Retinal pigment epithelial cell (primary cell): ENCODE data around the gene STAB2.
A peak's percentile ranks its signal among the peaks of the same experiment; 100 is the strongest.

Experiments
- DNase-seq: peaks from one replicate; pipeline ENCODE4 v3.0.0-alpha.2; 2010; ENCODE audit warnings: low read depth
- H3K4me3 ChIP-seq: 2 replicates; pipeline ENCODE4 v1.5.1; 2011; ENCODE audit warnings: mild to moderate bottlenecking, low read length, control low read depth, moderate library complexity
- TF ChIP-seq, protein P1 (sequence below): conservative IDR thresholded peaks from 2 replicates; pipeline ENCODE4 v1.5.1; 2011; ENCODE audit warnings: low read depth, low read length, control low read depth, inconsistent platforms

STAB2 gene

GRCh38 chr12:103762473-103762872, 175.4 kb downstream of the STAB2 start:
- TF ChIP-seq, protein P1, sequence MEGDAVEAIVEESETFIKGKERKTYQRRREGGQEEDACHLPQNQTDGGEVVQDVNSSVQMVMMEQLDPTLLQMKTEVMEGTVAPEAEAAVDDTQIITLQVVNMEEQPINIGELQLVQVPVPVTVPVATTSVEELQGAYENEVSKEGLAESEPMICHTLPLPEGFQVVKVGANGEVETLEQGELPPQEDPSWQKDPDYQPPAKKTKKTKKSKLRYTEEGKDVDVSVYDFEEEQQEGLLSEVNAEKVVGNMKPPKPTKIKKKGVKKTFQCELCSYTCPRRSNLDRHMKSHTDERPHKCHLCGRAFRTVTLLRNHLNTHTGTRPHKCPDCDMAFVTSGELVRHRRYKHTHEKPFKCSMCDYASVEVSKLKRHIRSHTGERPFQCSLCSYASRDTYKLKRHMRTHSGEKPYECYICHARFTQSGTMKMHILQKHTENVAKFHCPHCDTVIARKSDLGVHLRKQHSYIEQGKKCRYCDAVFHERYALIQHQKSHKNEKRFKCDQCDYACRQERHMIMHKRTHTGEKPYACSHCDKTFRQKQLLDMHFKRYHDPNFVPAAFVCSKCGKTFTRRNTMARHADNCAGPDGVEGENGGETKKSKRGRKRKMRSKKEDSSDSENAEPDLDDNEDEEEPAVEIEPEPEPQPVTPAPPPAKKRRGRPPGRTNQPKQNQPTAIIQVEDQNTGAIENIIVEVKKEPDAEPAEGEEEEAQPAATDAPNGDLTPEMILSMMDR = no peak

DNA sequence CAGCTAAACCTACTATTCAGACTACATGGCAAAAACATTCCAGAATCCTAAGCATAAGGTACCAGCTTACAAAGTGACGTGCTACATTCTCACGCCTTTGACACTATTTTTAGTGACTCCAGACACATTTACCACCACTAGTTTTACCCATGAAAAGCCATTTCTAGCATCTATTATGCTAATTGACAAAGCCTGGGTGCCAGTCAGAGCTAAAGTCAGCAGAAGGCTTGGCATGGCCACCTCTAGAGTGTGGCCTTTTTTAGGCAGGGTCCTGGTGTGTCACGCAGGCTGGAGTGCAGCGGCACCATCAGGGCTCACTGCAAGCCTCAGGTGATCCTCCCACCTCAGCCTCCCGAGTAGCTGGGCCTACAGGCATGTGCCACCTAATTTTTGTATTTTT, 178.2 kb downstream of the STAB2 start:
- TF ChIP-seq, protein P1 = no peak
- H3K4me3 ChIP-seq = no peak overlapping the region
- no peak for DNase-seq

More at GRCh38 chr12:103762473-103762872, 175.4 kb downstream of the STAB2 start:
- H3K4me3 ChIP-seq = no peak overlapping the region
- no peak for DNase-seq

DNA sequence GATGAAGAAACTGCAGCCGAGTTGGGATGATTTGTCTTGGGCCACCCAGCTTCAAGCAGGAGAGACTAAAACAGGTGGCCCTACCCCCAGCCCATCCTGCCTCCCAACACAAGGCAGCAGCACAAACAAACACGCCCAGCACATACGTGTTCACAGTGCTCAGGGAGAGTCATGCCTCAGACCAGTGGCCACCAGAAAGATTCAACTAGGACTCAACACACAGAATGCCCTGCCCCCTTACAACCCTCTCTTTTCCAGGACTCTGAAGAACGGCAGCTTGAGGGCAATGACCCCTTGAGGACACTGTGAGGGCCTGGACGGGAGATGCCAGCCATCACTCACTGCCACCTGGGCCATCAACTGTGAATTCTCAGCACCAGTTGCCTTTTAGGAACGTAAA, 179.0 kb downstream of the STAB2 start:
- TF ChIP-seq, protein P1 = no peak

GRCh38 chr12:103768467-103769123, 181.5 kb downstream of the STAB2 start:
- H3K4me3 ChIP-seq = no peak overlapping the region
- TF ChIP-seq, protein P1 = no peak
- no peak for DNase-seq

More for the DNA sequence above, 179.0 kb downstream of the STAB2 start:
- DNase-seq = no peak
- H3K4me3 ChIP-seq = no peak overlapping the region

GRCh38 chr12:103769240-103769945, 182.3 kb downstream of the STAB2 start:
- TF ChIP-seq, protein P1 = no peak
- no peak for DNase-seq
- no peak overlapping the region for H3K4me3 ChIP-seq

DNA sequence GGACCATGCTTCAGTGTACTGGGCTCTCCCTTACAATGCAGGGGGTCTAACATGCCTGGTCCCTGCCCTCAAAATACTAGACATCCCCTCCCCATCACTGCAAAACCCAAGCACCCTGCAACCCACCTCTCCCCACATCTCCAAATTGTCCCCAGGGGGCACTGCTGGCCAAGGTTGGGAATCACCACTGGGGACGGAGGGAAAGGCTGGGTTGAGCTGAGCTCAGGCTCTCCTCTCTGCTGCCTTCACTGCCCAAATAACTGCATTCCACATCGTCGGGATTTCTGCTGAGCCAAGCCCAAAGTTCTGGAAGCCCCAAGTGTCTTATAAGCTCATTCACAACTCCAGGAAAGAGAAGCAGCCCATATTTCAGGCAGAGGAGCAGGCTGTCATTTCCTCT, 184.4 kb downstream of the STAB2 start:
- DNase-seq = no peak
- no peak overlapping the region for H3K4me3 ChIP-seq
- TF ChIP-seq, protein P1 = peak; percentile 77
